ENCODE data around the gene NISCH.

DNA sequence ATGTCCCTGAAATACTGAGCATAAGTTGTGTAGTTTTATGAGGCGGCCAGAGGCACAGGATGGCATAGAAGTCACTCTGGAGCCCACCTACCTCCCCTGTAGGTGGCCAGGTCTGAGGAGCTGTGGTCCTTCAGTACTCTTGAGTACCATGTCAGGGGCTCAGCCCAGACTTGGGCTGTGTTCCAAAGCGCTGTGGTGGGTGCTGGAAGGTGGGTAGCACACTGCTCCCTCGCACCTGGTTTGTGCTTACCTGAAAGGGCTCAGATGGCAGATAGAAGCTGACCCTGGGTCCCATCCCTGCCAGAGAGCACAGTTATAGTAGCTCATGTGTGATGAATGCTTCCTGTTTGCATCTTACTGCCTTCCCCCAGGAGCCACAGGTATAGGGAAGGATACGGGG, 15.5 kb downstream of the NISCH start:
- TF ChIP-seq, protein P1, sequence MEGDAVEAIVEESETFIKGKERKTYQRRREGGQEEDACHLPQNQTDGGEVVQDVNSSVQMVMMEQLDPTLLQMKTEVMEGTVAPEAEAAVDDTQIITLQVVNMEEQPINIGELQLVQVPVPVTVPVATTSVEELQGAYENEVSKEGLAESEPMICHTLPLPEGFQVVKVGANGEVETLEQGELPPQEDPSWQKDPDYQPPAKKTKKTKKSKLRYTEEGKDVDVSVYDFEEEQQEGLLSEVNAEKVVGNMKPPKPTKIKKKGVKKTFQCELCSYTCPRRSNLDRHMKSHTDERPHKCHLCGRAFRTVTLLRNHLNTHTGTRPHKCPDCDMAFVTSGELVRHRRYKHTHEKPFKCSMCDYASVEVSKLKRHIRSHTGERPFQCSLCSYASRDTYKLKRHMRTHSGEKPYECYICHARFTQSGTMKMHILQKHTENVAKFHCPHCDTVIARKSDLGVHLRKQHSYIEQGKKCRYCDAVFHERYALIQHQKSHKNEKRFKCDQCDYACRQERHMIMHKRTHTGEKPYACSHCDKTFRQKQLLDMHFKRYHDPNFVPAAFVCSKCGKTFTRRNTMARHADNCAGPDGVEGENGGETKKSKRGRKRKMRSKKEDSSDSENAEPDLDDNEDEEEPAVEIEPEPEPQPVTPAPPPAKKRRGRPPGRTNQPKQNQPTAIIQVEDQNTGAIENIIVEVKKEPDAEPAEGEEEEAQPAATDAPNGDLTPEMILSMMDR (IDR thresholded peaks at IDR 0.05; ENCODE audit: poor library complexity), result no peak
- TF ChIP-seq EZH2 (IDR thresholded peaks at IDR 0.05; ENCODE audit: borderline replicate concordance) (no peak), EZH2phosphoT487 (IDR thresholded peaks at IDR 0.05; ENCODE audit: low read depth, severe bottlenecking, unreplicated experiment) (no peak)
